Uterus (tissue), 4 donors: ENCODE measurements around the gene KCNAB1. TPM values are rescaled to one million over a fixed set of nuclear protein-coding genes. Genes with fewer than 3 reads are reported as not detected.

ENCODE experiments used
- DNase-seq, 2 donors: peaks; one replicate each; pipeline ENCODE4 v3.0.0-alpha.2; 2019 to 2020
- H3K27ac ChIP-seq, 2 donors: fragments of 200-600 bp; sonication (generic); 1 replicate in 1 of 2; 2 replicates in 1 of 2; pipeline ENCODE4 v1.5.1; 2016 to 2018
- H3K27me3 ChIP-seq, 2 donors: fragments of 200-600 bp; sonication (generic); one replicate each; pipeline ENCODE4 v1.5.1; 2018 to 2019; ENCODE audit warnings: control low read depth in 1 of 2
- H3K36me3 ChIP-seq, 2 donors: fragments of 200-600 bp; sonication (generic); one replicate each; pipeline ENCODE4 v1.5.1; 2019; ENCODE audit warnings: control low read depth in 1 of 2
- H3K4me1 ChIP-seq, 2 donors: fragments of 200-600 bp; sonication (generic); one replicate each; pipeline ENCODE4 v1.5.1; 2018 to 2019; ENCODE audit warnings: control low read depth in 1 of 2
- H3K4me3 ChIP-seq, 2 donors: fragments of 200-600 bp; sonication (generic); 1 replicate in 1 of 2; 2 replicates in 1 of 2; pipeline ENCODE4 v1.5.1; 2018 to 2019; ENCODE audit warnings: mild to moderate bottlenecking in 1 of 2
- H3K9me3 ChIP-seq, 2 donors: fragments of 200-600 bp; sonication (generic); one replicate each; pipeline ENCODE4 v1.5.1; 2019; ENCODE audit warnings: control low read depth in 1 of 2
- CTCF ChIP-seq, 4 experiments: fragments of 200-600 bp in 2 of 4; fragments of 450-650 bp in 2 of 4; sonication (generic) in 2 of 4; IDR thresholded peaks; one replicate each; pipeline ENCODE4 v1.5.1; 2016 to 2019; ENCODE audit warnings: antibody characterized with exemption in 4 of 4, mild to moderate bottlenecking in 2 of 4, moderate library complexity in 1 of 4
- POLR2A ChIP-seq, 2 donors: fragments of 450-650 bp; IDR thresholded peaks; one replicate each; pipeline ENCODE4 v1.6.1; 2016; ENCODE audit warnings: antibody characterized with exemption in 2 of 2, mild to moderate bottlenecking in 1 of 2, moderate library complexity in 1 of 2
- intact Hi-C: fragments of 100-400 bp; cut with DNase I; formaldehyde crosslinking; loops from one replicate; pipeline ENCODE4 v1.15.1; 2023; ENCODE audit warnings: low total_unique reads
- total RNA-seq, 4 donors: library from RNA; depleted of rRNA in 3 of 4; stranded (reverse); fragments of >200 nt in 3 of 4; gene quantifications; one replicate each; pipeline versions ENCODE4 v1.1.0 to v1.2.4, GENCODE V29; 2014 to 2023
- donor health status: DM: yes; HTN: yes; CAD: no.

Gene KCNAB1
- total RNA-seq, 4 donors from 2014 or later = 1.3 to 12.8 (median 6.8) TPM

GRCh38 chr3:156381253-156381652 lies 260.9 kb downstream of the KCNAB1 start:
- Histone ChIP-seq H3K4me3 (no peak overlapping the region), H3K36me3 (no peaks in the 10 kb centered on the region), H3K27ac (no peak overlapping the region), H3K4me1 (no peaks in the 10 kb centered on the region), H3K27me3 (no peaks in the 10 kb centered on the region), H3K9me3 (no peaks in the 10 kb centered on the region)
- intact Hi-C loops = no loop called here
- no peak for DNase-seq
- TF ChIP-seq CTCF (IDR thresholded peaks at IDR 0.05) = no peak

DNA sequence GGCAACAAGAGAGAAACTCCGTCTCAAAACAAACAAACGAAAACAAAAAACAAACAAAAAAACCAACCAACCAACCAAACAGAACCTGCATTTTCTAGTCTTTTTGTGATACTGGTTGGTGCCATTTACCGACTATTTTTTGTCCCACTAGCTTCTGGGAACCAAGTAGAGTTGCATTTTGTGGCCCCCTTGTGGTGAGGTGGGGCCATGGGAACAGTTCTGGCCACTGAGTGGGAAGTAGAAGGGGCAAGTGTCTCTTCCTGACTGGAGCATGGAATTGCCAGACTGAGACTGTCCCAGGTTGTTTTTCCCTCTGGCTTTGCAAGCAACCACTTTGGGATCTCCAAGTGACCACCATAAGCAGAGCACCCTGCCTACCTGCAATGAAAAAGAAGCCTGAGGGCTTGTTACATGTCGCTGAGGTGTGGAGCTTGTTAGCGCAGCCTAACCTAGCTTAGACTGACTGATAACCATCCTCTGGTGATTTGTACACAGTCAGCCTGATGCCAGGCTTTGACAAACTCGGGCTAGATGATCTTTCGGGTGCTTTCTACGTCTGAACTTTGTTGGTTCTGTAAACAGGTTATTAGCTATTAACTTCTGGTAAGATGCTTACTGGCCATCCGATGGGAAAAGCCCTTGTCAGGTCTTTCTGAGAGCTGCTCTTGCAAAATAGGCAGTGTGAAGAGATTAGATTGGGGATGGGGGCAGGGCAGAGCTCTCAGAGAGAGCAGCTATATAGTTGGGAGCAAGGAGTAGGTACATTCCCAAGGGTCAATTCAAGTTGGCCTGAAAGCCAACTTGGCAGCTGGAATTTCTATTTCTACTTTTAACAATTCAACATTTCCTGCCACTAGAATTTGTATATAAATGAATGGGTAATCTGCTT lies 262.3 kb downstream of the KCNAB1 start:
- TF ChIP-seq POLR2A (IDR thresholded peaks at IDR 0.05) (no peak), CTCF (IDR thresholded peaks at IDR 0.05) (no peak)
- Histone ChIP-seq H3K9me3 (no peaks in the 10 kb centered on the region), H3K4me3 (no peak overlapping the region), H3K27ac (no peak overlapping the region), H3K4me1 (no peaks in the 10 kb centered on the region), H3K27me3 (no peaks in the 10 kb centered on the region), H3K36me3 (no peaks in the 10 kb centered on the region)
- intact Hi-C loops = no loop called here
- no peak for DNase-seq

DNA sequence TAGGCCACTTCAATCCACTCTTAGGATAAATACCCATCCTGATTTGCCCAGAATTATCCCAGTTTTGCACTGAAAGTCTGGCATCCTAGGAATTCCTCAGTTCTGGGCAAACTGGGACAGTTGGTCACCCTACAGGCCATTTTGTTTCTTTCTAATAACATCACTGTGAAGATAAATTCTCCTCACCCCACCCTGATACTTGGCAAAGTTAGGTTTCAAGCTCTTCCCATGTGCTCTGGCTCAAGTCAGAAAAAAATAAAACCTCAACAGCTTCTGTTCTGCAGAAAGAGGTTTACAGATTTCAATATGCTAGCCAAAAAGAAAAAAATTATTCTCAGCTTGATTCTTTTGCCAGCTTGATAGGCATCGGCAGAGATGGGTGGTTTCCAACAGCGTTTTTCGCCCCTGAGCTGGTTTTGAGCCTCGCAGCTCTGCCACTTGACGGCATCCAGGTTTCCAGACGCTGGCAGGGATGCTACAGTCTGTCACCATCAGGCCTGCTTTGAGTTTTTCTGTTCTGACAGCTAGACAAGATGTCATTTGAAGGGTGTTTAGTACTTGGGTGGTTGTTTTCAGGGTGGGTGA lies 263.2 kb downstream of the KCNAB1 start:
- Histone ChIP-seq H3K27ac (no peak overlapping the region), H3K9me3 (no peaks in the 10 kb centered on the region), H3K4me3 (no peak overlapping the region), H3K36me3 (no peaks in the 10 kb centered on the region), H3K4me1 (no peaks in the 10 kb centered on the region), H3K27me3 (no peaks in the 10 kb centered on the region)
- TF ChIP-seq CTCF (IDR thresholded peaks at IDR 0.05) = no peak
- intact Hi-C loops = no loop called here
- DNase-seq = peak in 1 of 2 donors; percentile 15

- no peaks in the 10 kb centered on the region for H3K27me3 ChIP-seq
- TF ChIP-seq CTCF (IDR thresholded peaks at IDR 0.05) (no peak), POLR2A (IDR thresholded peaks at IDR 0.05) (no peak)
- intact Hi-C loops = no loop called here
- no peaks in the 10 kb centered on the region for H3K36me3 ChIP-seq
- DNase-seq = no peak
- H3K4me3 ChIP-seq = no peak overlapping the region
- H3K4me1 ChIP-seq = no peaks in the 10 kb centered on the region
- no peaks in the 10 kb centered on the region for H3K9me3 ChIP-seq
- H3K27ac ChIP-seq = no peak overlapping the region
Measured at GRCh38 chr3:156388497-156389448, 268.4 kb downstream of the KCNAB1 start.
